HPDE6-E6E7 (cell line): ENCODE data around the gene C19orf47.

Source experiments
- DNase-seq: peaks from one replicate; pipeline ENCODE4 v3.0.0; 2011; ENCODE audit warnings: missing footprints; ENCODE audit errors: extremely low spot score

Gene C19orf47

GRCh38 chr19:40348125-40348913, at the start of gene C19orf47, which contains the start of gene PLD3:
Gene C19orf47 (minus strand): TSS chr19:40348397. CDS start chr19:40341857, 6,540 bp downstream.
Gene PLD3 (plus strand): TSS chr19:40348695. CDS start chr19:40366484, 17,789 bp downstream.
- peak; percentile 100 for DNase-seq

GRCh38 chr19:40397568-40397906, 49.3 kb upstream of the C19orf47 start:
- DNase-seq: no peak

- no peak for DNase-seq
These were observed 48.8 kb upstream of the C19orf47 start for GRCh38 chr19:40396886-40397567.

- no peak for DNase-seq
These were observed 47.8 kb upstream of the C19orf47 start for GRCh38 chr19:40395956-40396355.

GRCh38 chr19:40394816-40395210, 46.6 kb upstream of the C19orf47 start:
- DNase-seq: no peak

GRCh38 chr19:40393894-40394815, 46.0 kb upstream of the C19orf47 start:
- DNase-seq: no peak

- DNase-seq: peak; percentile 80
These were observed 44.8 kb upstream of the C19orf47 start for GRCh38 chr19:40392894-40393517.

GRCh38 chr19:40392123-40392522, 43.9 kb upstream of the C19orf47 start:
- no peak for DNase-seq

- no peak for DNase-seq
These were observed 42.0 kb upstream of the C19orf47 start, which contains the start of gene HIPK4 for GRCh38 chr19:40390084-40390742. Gene HIPK4 (minus strand): TSS chr19:40390181. CDS start chr19:40389902, 279 bp downstream.

GRCh38 chr19:40389404-40390083, 41.3 kb upstream of the C19orf47 start:
- no peak for DNase-seq

GRCh38 chr19:40388481-40388880, 40.3 kb upstream of the C19orf47 start:
- DNase-seq: no peak

GRCh38 chr19:40387155-40387554, 39.0 kb upstream of the C19orf47 start:
- no peak for DNase-seq

GRCh38 chr19:40383668-40384248, 35.6 kb upstream of the C19orf47 start:
- no peak for DNase-seq

- no peak for DNase-seq
These were observed 33.1 kb upstream of the C19orf47 start for GRCh38 chr19:40381321-40381720.

- DNase-seq: no peak
These were observed 32.2 kb upstream of the C19orf47 start for GRCh38 chr19:40380199-40381037.

GRCh38 chr19:40379446-40380198, 31.4 kb upstream of the C19orf47 start:
- DNase-seq: no peak

GRCh38 chr19:40378509-40378908, 30.3 kb upstream of the C19orf47 start:
- no peak for DNase-seq

- no peak for DNase-seq
These were observed 29.7 kb upstream of the C19orf47 start for GRCh38 chr19:40377876-40378385.
